ENCODE results near the gene HYI.

DNA sequence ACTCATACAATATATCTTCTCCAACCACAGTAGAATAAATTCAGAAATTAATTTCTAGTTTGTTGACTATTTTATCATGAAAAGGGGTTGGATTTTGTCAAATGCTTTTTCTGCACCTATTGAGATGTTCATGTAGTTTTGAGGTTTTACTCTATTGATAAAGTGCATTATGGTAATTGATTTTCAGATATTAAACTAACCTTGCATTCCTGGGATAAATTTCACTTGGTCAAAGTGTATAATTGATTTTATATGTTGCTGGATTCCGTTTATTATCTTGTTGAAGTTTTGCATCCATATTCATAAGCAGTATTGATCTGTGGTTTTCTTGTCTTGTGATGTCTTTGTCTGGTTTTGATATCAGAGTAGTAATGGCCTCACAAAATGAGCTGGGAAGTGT lies 34.4 kb upstream of the HYI start:
- TF ChIP-seq SP1 (IDR thresholded peaks at IDR 0.05) (no peak), CTBP1 (IDR thresholded peaks at IDR 0.05; ENCODE audit: borderline replicate concordance) (no peak)

All from HEK293T (cell line).